Measurements from ENCODE around the gene AFF1.

DNA sequence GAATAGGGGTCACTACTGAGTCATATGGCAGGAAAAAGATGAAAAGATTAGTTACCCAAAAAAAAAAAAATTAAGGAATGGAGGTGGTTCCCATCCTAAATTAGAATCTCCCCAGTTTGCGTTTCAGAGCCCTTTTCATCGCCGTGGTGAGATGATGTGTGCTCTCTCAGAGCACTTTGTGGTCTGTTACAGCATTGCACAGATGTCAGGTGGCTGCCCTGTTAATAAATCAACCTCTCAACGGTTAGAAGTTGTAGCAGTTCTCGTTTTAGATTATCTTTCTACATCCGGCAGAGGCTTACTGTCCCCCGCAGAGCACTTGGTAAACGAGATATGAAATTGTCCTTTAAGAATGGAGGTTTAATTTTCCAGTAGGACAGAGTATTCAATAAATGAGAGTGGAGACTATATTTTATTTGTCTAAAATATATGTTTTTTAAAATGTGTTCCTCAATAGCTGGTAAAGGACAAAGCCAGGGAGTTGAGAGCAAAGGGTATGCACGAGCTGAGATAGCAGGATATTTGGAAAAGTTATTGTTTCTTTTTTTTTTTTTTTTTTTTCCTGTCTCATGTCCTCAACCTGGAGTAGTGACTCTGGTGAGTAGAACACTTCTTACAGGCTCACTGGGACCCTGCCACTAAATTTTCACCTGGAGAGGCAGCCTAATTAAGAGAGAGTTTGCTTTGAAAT, 26.9 kb downstream of the AFF1 start:
- TF ChIP-seq, protein P1, sequence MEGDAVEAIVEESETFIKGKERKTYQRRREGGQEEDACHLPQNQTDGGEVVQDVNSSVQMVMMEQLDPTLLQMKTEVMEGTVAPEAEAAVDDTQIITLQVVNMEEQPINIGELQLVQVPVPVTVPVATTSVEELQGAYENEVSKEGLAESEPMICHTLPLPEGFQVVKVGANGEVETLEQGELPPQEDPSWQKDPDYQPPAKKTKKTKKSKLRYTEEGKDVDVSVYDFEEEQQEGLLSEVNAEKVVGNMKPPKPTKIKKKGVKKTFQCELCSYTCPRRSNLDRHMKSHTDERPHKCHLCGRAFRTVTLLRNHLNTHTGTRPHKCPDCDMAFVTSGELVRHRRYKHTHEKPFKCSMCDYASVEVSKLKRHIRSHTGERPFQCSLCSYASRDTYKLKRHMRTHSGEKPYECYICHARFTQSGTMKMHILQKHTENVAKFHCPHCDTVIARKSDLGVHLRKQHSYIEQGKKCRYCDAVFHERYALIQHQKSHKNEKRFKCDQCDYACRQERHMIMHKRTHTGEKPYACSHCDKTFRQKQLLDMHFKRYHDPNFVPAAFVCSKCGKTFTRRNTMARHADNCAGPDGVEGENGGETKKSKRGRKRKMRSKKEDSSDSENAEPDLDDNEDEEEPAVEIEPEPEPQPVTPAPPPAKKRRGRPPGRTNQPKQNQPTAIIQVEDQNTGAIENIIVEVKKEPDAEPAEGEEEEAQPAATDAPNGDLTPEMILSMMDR (conservative IDR thresholded peaks at IDR 0.05 in 1 of 2, IDR thresholded peaks at IDR 0.05 in 1 of 2; ENCODE audit: extremely low read depth in 1 of 2, insufficient read depth in 1 of 2, low read depth in 1 of 2, low read length in 2 of 2): no peak
- no peak for TF ChIP-seq EZH2 (IDR thresholded peaks at IDR 0.05; ENCODE audit: borderline replicate concordance, low read length)

All from mammary epithelial cell (primary cell).